AG04450 (cell line): ENCODE data around the gene IMPACT. TPM values are rescaled to one million over a fixed set of nuclear protein-coding genes. Genes with fewer than 3 reads are reported as not detected.

Source experiments
- CTCF ChIA-PET: fragments of 300-600, 350-600 bp; formaldehyde crosslinking; extraction: SDS; loops from one replicate; lab custom pipeline; 2022; ENCODE audit warnings: antibody characterized with exemption, inconsistent platforms; lab: Charles Lee
- POLR2A ChIA-PET: fragments of 350-600 bp; formaldehyde crosslinking; extraction: SDS; loops from one replicate; lab custom pipeline; 2021; ENCODE audit warnings: antibody characterized with exemption, inconsistent platforms; lab: Yijun Ruan, JAX
- DNase-seq: peaks from one replicate; pipeline ENCODE4 v3.0.0-alpha.2; 2011; ENCODE audit warnings: low read depth, low spot score
- H3K27ac ChIP-seq: one replicate; pipeline ENCODE4 v1.5.1; 2012; ENCODE audit warnings: low read depth, low read length, control low read depth
- H3K27me3 ChIP-seq: one replicate; pipeline ENCODE4 v1.6.0; 2012; ENCODE audit warnings: low read length; ENCODE audit not compliant: control insufficient read depth, insufficient read depth
- H3K4me3 ChIP-seq: 2 replicates; pipeline ENCODE4 v1.5.1; 2011; ENCODE audit warnings: mild to moderate bottlenecking, low read depth, low read length, control low read depth
- H3K9me3 ChIP-seq: 2 replicates; pipeline ENCODE4 v1.5.1; 2012; ENCODE audit warnings: low read length; ENCODE audit not compliant: control insufficient read depth, insufficient read depth
- polyA plus RNA-seq: library from polyadenylated mRNA; depleted of rRNA; stranded (reverse); fragments of >200 nt; gene quantifications from 2 replicates; pipeline ENCODE4 v1.2.3, GENCODE V29; 2011
- TF ChIP-seq, protein P1 (sequence below): IDR thresholded peaks from 2 replicates; pipeline ENCODE4 v1.5.1; 2011; ENCODE audit warnings: low read depth, low read length, control low read depth, inconsistent platforms

IMPACT gene
- polyA plus RNA-seq, 1 experiment, result 31.7 TPM

DNA sequence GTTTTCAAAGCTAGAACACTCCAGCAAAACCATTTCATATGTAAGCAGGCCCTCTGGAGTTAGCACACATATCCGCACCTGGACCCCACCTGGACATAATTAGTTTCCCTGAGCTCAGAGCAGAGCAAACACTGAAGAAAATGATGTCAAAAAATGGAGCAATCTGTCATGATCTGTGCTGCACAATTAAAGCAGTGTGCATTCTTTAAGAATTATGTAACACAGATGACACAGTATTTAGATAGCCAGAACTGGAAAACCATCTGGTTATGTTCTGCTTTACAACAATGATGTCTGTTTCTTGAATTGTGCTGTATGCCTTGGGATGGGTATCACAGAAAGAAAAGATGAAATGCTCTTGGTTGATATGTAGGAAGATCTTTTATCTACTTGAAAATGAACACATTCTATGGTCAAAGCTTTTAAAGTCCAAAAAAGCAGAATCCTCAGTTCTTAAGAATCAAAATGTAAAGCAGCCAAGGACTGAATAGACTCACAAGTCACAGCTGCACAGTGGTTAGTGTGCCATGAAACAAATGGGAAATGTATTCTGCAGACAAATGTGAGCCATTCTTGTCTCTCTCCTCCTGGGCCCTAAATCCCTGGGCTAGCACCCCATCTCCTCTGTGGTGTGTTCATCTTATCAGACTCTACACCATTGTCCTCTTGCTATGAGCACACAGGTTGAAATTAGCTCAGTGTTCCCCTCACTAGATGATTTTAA lies 70.7 kb downstream of the IMPACT start:
- DNase-seq, result no peak
- TF ChIP-seq, protein P1, sequence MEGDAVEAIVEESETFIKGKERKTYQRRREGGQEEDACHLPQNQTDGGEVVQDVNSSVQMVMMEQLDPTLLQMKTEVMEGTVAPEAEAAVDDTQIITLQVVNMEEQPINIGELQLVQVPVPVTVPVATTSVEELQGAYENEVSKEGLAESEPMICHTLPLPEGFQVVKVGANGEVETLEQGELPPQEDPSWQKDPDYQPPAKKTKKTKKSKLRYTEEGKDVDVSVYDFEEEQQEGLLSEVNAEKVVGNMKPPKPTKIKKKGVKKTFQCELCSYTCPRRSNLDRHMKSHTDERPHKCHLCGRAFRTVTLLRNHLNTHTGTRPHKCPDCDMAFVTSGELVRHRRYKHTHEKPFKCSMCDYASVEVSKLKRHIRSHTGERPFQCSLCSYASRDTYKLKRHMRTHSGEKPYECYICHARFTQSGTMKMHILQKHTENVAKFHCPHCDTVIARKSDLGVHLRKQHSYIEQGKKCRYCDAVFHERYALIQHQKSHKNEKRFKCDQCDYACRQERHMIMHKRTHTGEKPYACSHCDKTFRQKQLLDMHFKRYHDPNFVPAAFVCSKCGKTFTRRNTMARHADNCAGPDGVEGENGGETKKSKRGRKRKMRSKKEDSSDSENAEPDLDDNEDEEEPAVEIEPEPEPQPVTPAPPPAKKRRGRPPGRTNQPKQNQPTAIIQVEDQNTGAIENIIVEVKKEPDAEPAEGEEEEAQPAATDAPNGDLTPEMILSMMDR, result no peak
- Histone ChIP-seq H3K27ac (no peak overlapping the region), H3K4me3 (no peak overlapping the region), H3K9me3 (no peaks in the 10 kb centered on the region), H3K27me3 (peaks cover 10% of the 10 kb centered on the region)
- ChIA-PET CTCF (interaction anchor here (3.3 to 4.4 kb wide), 2 partner anchors 9 to 137 kb away, joined by 14 to 40 read pairs; no protein-coding TSS in a partner anchor), POLR2A (no interaction called here)

- ChIA-PET CTCF (interaction anchor here (4.4 kb wide), 1 partner anchor 12 kb away, joined by 40 read pairs; no protein-coding TSS in a partner anchor), POLR2A (no interaction called here)
- H3K27me3 ChIP-seq, result peaks cover 8% of the 10 kb centered on the region
- no peaks in the 10 kb centered on the region for H3K9me3 ChIP-seq
- TF ChIP-seq, protein P1, result no peak
- no peak overlapping the region for H3K27ac ChIP-seq
- H3K4me3 ChIP-seq, result no peak overlapping the region
- no peak for DNase-seq
Measured at GRCh38 chr18:24499814-24500213, 73.3 kb downstream of the IMPACT start.

DNA sequence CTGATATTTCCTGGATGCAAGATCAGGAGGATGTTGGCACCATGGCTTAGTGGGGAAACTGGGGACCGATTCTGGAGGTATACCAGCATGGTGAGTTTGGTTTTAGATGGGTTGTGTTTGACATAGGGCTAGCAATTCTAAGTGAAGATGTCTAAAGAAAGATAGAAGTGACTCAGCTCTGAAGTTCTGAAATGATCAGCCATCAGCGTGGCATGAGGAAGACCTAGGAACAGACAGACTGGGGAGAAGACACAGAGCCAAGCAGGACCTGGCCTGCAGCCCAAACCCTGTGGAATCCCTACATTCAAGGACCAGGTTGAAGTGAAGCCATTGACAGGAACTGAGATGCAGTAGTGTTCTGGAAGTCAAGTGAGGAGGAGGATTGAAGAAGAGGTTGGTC lies 73.7 kb downstream of the IMPACT start:
- Histone ChIP-seq H3K27ac (no peak overlapping the region), H3K9me3 (no peaks in the 10 kb centered on the region), H3K4me3 (no peak overlapping the region), H3K27me3 (peaks cover 8% of the 10 kb centered on the region)
- TF ChIP-seq, protein P1, result no peak
- no peak for DNase-seq
- CTCF ChIA-PET, result interaction anchor here (4.4 kb wide), 1 partner anchor 12 kb away, joined by 40 read pairs; no protein-coding TSS in a partner anchor
- POLR2A ChIA-PET, result no interaction called here

GRCh38 chr18:24500766-24501165 lies 74.3 kb downstream of the IMPACT start:
- no peak overlapping the region for H3K27ac ChIP-seq
- peaks cover 5% of the 10 kb centered on the region for H3K27me3 ChIP-seq
- ChIA-PET POLR2A (no interaction called here), CTCF (interaction anchor here (2.9 kb wide), 1 partner anchor 11 kb away, joined by 15 read pairs; no protein-coding TSS in a partner anchor)
- no peak for DNase-seq
- TF ChIP-seq, protein P1, result no peak
- H3K4me3 ChIP-seq, result no peak overlapping the region
- no peaks in the 10 kb centered on the region for H3K9me3 ChIP-seq
